Osteocyte (in vitro differentiated cells): ENCODE data around the gene HMCES. TPM values are rescaled to one million over a fixed set of nuclear protein-coding genes. Genes with fewer than 3 reads are reported as not detected.

Experiments used
- DNase-seq: peaks from one replicate; pipeline ENCODE4 v3.0.0; 2021; ENCODE audit warnings: mixed read lengths; ENCODE audit not compliant: unreplicated experiment; ENCODE audit errors: extremely low spot score
- H3K27ac Mint-ChIP-seq: one replicate; pipeline ENCODE4 v1.8.0; 2021; ENCODE audit warnings: mild to moderate bottlenecking, mixed read lengths; ENCODE audit not compliant: unreplicated experiment
- H3K27me3 Mint-ChIP-seq: one replicate; pipeline ENCODE4 v1.8.0; 2021; ENCODE audit warnings: mixed read lengths; ENCODE audit not compliant: unreplicated experiment
- H3K36me3 Mint-ChIP-seq: one replicate; pipeline ENCODE4 v1.8.0; 2021; ENCODE audit warnings: mixed read lengths; ENCODE audit not compliant: unreplicated experiment
- H3K4me1 Mint-ChIP-seq: one replicate; pipeline ENCODE4 v1.8.0; 2021; ENCODE audit warnings: mixed read lengths; ENCODE audit not compliant: unreplicated experiment
- H3K4me3 Mint-ChIP-seq: one replicate; pipeline ENCODE4 v1.8.0; 2021; ENCODE audit warnings: mild to moderate bottlenecking, moderate library complexity, mixed read lengths; ENCODE audit not compliant: unreplicated experiment
- H3K9me3 Mint-ChIP-seq: one replicate; pipeline ENCODE4 v1.8.0; 2021; ENCODE audit warnings: mixed read lengths; ENCODE audit not compliant: unreplicated experiment
- total RNA-seq: library from RNA; stranded (reverse); gene quantifications from 2 replicates; pipeline ENCODE4 v1.2.1, GENCODE V29; 2021
- TF ChIP-seq, protein P1 (sequence below): fragments of 200-600 bp; sonication (generic); IDR thresholded peaks from 2 replicates; pipeline ENCODE4 v1.5.0; 2021; ENCODE audit warnings: antibody characterized with exemption, mild to moderate bottlenecking, moderate library complexity

HMCES gene
- total RNA-seq, 1 donor from 2014 or later, result 24.7 TPM

DNA sequence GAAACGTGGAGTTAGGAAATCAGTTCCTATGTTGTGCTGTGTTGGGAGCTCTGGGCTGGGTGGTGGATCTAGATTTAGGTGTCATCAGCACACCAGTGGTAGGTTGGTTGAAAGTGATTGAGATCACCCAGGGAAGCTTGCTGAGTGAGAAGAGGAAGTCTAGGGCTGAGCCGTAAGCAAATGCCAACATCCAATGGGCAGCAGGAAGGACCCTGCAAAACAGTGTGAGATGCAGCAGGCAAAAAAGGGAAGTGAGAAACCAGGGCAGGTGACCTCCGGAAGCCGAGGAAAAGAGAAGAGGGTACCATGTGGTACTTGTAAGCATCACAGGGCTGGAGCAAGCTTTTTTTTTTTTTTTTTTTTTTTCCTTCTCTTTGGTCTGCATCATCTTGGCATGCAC lies 45.1 kb upstream of the HMCES start:
- H3K9me3 Mint-ChIP-seq, result no peaks in the 10 kb centered on the region

DNA sequence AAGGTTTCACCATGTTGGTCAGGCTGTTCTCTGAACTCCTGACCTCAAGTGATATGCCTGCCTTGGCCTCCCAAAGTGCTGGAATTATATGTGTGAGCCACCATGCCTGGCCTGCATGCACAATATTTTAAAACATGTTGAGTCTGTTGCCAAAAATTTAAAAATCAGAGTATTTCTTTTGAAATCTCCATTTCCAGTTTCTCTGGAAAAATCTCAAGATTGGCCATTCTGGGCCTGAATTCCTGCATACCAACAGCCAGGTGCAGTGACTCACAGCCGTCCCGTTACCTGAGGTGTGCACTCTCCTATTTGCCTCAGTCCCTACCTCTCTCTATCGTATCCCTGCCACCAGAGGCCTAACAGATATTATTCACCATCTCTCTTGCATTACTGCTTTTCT lies 44.2 kb upstream of the HMCES start:
- DNase-seq, result no peak
- Mint-ChIP-seq H3K4me1 (peaks cover 24% of the 10 kb centered on the region), H3K36me3 (no peaks in the 10 kb centered on the region), H3K27ac (no peak overlapping the region), H3K27me3 (no peaks in the 10 kb centered on the region), H3K9me3 (no peaks in the 10 kb centered on the region), H3K4me3 (no peak overlapping the region)
- TF ChIP-seq, protein P1, sequence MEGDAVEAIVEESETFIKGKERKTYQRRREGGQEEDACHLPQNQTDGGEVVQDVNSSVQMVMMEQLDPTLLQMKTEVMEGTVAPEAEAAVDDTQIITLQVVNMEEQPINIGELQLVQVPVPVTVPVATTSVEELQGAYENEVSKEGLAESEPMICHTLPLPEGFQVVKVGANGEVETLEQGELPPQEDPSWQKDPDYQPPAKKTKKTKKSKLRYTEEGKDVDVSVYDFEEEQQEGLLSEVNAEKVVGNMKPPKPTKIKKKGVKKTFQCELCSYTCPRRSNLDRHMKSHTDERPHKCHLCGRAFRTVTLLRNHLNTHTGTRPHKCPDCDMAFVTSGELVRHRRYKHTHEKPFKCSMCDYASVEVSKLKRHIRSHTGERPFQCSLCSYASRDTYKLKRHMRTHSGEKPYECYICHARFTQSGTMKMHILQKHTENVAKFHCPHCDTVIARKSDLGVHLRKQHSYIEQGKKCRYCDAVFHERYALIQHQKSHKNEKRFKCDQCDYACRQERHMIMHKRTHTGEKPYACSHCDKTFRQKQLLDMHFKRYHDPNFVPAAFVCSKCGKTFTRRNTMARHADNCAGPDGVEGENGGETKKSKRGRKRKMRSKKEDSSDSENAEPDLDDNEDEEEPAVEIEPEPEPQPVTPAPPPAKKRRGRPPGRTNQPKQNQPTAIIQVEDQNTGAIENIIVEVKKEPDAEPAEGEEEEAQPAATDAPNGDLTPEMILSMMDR, result no peak

More for the DNA sequence above, 45.1 kb upstream of the HMCES start:
- Mint-ChIP-seq H3K4me3 (no peak overlapping the region), H3K27ac (no peak overlapping the region), H3K4me1 (peaks cover 26% of the 10 kb centered on the region), H3K36me3 (no peaks in the 10 kb centered on the region), H3K27me3 (no peaks in the 10 kb centered on the region)
- TF ChIP-seq, protein P1, result no peak
- no peak for DNase-seq

DNA sequence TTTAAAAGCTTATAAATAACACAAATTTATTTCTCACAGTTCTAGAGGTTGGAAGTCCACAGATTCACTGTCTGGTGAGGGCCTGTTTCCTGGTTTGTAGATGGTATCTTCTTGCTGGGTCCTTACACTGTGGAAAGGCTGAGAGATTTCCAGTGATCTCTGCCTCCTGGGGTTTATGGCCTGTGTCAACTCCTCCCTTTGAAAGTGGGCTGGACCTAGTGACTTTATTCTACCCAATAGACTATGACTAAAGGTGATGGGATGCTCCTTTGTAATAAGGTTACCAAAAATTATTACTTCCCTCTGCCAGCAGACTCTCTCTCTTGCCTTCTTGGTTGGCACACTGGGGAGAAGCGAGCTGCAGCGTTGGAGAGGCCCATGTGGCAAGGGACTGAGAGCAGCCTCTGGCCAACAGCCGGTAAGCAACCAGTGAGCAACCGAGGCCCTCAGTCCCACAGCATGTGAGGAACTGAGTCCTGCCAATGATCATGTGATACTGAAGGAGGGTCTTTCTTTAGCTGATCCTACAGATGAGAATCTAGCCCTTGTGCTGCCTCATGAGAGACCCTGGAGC lies 43.2 kb upstream of the HMCES start:
- no peaks in the 10 kb centered on the region for H3K9me3 Mint-ChIP-seq
- TF ChIP-seq, protein P1, result no peak
- H3K4me3 Mint-ChIP-seq, result no peak overlapping the region
- H3K27me3 Mint-ChIP-seq, result no peaks in the 10 kb centered on the region
- no peak for DNase-seq
- no peaks in the 10 kb centered on the region for H3K36me3 Mint-ChIP-seq
- no peak overlapping the region for H3K27ac Mint-ChIP-seq
- peaks cover 18% of the 10 kb centered on the region for H3K4me1 Mint-ChIP-seq

DNA sequence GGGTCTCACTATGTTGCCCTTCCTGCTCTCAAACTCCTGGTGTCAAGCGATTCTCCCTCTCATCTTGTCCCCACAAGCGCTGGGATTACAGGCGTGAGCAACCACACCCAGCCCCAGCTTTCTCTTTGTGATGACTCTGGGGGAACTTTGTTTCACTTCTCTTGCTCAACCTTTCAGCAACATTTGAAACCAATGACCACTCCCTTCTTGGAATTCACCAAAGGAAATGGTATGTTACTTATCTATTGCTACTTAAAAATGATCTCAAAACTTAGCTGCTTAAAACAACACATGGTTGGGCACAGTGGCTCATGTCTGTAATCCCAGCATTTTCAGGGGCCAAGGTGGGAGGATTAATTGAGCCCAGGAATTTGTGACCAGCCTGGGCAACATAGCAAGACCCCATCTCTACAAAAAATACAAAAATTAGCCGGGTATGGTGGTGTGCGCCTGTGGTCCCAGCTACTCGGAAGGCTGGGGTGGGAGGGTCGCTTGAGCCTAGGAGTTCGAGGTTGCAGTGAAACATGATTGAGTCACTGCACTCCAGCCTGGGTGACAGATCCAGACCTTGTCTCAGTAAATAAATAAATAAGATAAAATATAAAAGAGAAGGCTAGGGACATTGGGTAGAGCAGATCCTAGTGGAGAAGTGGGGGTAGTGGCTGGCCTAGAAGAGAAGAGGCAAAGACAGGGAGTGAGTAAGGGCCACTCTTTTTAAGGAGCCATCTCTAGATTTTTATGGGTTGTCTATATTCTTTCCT lies 39.5 kb upstream of the HMCES start:
- no peaks in the 10 kb centered on the region for H3K27me3 Mint-ChIP-seq
- no peak overlapping the region for H3K4me3 Mint-ChIP-seq
- no peak for DNase-seq
- H3K4me1 Mint-ChIP-seq, result peaks cover 6% of the 10 kb centered on the region
- no peaks in the 10 kb centered on the region for H3K9me3 Mint-ChIP-seq
- TF ChIP-seq, protein P1, result no peak
- no peak overlapping the region for H3K27ac Mint-ChIP-seq
- no peaks in the 10 kb centered on the region for H3K36me3 Mint-ChIP-seq

DNA sequence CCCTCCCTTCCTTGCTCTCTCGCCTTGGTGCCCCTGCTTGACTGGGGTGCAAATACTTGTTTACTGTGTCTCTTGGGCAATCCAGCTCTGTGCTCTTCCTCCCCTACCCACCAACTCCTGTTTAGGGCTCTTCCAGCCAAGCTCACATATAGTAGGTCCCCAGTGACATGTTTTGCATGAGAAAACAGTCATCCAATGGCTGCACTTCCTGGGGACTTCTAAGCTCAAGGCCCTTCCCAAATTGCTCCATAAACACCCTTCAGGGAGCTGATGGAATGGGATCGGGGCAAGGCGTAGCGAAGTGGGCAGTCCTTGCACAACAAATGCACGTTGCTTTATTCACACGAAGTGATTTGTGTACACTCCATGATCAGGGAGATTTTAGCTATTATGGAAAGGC lies 38.7 kb upstream of the HMCES start:
- no peaks in the 10 kb centered on the region for H3K36me3 Mint-ChIP-seq
- peaks cover 6% of the 10 kb centered on the region for H3K4me1 Mint-ChIP-seq
- no peaks in the 10 kb centered on the region for H3K9me3 Mint-ChIP-seq
- TF ChIP-seq, protein P1, result no peak
- no peak overlapping the region for H3K27ac Mint-ChIP-seq
- H3K4me3 Mint-ChIP-seq, result no peak overlapping the region
- DNase-seq, result no peak
- no peaks in the 10 kb centered on the region for H3K27me3 Mint-ChIP-seq
